HG03439 (cell line): ENCODE results near the gene MFN1.
A peak's percentile ranks its signal among the peaks of the same experiment; 100 is the strongest.
"Not testable (repeated sequence)": the region's sequence is repeated elsewhere in the genome, so short reads cannot be mapped to it uniquely, and the experiment has no call there.

Experiments
- ATAC-seq: cut with Tn5 transposase; IDR thresholded peaks from one replicate; pipeline ENCODE4 v1.9.1; 2021; ENCODE audit warnings: mild to moderate bottlenecking, moderate library complexity; ENCODE audit not compliant: unreplicated experiment

Gene MFN1

DNA sequence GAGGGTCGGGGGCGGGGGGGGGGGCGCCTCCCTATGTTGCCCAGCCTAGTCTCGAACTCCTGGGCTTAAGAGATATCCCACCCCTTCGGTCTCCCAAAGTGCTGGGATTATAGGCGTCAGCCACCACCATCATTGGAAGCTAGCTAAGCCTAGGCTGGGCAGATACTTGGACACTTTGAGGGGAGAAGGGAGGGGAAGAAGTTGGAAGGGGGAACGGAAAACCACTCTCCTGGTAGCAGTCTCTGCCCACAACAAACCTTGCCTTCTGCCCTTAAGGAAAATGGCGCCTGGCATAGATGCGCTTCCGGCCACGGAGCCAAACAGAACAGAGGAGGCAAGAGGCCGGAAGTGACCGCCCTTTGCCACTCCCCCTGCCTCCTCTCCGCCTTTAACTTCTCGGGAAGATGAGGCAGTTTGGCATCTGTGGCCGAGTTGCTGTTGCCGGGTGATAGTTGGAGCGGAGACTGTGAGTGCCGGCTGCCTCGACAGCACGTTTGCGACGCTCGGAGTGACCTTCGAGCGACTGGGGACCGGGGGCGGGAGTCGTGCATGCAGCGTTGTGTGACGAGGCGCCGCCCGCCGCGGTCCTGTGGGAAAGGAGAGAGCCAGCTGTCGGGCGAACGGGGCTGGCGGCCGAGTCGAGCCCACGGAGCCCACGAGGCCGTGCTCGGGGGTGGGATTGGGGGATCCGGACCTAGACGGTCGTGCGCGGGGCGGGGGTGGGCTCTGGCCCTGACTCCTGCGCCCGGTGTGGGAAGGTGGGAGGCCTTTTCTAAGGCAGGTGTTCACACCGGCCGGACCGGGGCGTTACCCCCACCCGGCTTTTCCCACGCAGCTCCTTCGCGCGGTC is at the start of gene MFN1:
Gene MFN1, plus strand, starts transcription at position 365 of the 850 bp plus-strand sequence. CDS start 1,143 bp downstream, outside the sequence.
- peak; percentile 94 for ATAC-seq

DNA sequence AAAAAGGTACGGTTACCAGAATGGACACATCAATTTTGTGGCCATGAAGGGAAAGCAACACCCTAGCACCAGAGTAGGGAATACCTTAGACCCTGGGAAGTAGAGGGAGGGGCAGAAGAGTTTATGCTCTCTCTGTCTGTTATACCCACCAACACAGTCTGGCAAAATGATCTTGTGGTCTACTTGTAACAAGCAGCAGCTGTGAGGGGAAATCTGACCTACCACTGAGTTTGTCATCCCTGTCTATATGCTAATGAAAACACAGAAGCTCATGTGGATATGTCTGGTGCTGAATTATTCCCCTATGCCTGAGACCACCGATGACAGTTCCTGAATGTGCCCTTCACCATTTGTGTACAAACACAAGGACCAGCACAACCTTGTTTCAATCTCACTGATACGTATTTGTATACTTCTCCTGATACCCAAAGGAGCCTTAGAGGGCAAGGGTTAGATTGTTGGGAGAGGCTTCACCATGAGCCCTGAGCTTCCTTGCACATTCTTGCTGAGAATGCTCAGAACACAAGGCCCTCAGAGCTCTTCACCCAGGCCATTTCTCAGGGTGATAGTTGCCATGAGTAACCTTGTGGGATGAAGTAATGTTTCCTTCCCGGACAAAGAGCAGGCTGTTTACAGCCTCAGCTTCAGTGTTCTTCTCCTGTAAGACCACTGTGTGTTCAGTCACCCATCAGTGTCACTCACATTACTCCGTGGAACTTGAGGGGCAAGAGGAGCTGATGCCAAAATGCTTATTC is 49.4 kb upstream of the MFN1 start:
- ATAC-seq, result no peak

DNA sequence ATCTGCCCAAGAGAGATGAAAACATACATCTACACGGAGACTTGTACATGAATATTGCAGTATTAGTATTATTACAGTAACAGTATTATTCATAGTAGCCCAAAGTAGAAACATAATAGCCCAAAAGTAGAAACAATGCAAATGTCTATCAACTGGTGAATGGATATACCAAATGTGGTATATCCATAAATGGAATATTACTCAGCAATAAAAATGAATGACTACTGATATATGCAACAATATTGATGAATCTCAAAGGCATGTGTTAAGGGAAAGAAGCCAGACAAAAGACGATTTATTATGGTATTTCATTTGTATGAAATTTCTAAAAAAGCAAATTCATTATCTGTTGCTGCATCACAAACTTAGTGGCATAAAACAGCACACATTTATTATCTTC is 48.2 kb upstream of the MFN1 start:
- no peak for ATAC-seq

DNA sequence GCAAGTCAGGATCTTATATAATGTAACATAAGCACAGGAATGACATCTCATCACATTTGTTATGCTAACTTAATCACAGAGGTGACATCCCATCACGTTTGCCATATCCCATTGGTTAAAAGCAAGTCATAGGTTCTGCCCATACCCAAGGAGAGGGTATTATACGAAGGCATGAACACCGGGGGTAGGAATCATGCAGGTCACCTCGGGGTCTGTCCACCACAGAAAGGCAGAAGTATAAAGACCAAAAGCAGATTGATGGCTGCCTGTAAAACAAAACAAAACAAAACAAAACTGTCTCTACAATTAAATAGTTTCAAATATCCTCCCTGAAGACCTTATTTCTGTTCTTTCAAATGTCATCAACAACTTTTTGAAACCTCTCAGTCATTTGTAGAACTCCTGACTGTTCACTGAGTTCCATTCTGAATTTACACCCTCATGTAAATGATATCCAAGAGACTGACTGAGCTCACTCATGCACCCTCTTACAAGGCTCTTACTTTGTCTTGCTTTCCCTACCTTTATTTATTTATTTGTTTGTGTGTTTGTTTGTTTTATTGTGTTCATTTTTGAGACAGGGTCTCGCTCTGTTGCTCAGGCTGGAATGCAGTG is 47.4 kb upstream of the MFN1 start:
- peak; percentile 64 for ATAC-seq

DNA sequence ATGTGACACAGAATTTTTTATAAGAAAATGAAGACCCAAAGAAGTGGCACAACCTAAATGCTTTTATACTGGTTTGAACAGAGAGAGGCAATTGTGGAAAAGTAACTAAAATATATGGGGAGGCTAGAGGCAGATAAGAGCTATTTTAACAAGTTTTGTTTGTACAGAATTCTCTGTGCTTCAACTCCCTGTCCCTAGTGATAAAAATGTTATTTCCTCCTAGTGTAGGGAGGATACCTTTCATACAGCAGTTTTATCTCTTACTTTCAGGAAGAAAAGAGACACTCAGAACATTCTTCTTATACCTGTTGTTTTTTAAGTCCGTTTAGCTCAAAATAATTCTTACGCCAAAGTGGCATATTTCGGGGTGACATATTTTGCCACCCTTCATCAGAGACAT is 45.9 kb upstream of the MFN1 start:
- no peak for ATAC-seq

DNA sequence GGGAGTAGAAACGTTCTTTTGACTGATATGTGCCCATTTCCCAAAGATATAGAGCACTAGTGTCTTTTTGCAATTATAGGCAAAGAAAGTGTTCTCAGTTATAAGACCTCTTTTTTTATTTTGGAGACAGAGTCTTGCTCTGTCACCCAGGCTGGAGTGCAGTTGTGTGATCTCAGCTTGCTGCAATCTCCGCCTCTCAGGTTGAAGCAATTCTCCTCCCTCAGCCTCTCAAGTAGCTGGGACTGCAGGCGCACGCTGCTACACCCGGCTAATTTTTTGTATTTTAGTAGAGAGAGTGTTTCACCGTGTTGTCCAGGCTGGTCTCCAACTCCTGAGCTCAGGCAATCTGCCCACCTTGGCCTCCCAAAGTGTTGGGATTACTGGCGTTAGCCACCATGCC is 45.4 kb upstream of the MFN1 start:
- ATAC-seq, result no peak

DNA sequence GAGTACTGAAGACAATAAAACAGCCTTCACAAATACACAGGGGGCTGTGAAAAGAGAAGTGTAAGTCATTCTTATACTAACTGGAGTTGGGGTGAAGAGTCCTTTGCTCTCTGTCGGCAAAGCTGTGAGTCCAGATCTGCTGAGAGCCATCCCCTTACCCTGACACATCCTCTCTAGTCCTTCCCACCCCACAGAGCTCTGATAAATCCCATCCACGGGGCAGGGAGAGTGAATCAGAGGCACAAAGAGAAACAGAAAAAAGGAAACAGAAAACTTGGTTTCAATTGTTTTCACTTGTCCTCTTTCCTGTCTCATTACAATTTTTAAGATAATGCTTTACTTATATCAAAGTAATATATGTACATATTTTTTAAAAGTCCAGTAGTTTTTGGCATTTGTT is 42.9 kb upstream of the MFN1 start:
- no peak for ATAC-seq

DNA sequence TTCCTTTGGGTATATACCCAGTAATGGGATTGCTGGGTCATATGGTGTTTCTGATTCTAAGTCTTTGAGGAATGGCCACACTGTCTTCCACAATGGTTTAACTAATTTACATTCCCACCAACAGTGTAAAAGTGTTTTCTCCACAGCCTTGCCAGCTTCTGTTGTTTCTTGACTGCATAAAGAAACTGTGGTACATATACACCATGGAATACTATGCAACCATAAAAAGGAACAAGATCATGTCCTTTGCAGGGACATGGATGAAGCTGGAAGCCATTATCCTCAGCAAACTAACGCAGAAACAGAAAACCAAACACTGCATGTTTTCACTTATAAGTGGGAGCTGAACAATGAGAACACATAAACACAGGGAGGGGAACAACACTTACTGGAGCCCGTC is 40.1 kb upstream of the MFN1 start:
- ATAC-seq, result not testable (repeated sequence)

DNA sequence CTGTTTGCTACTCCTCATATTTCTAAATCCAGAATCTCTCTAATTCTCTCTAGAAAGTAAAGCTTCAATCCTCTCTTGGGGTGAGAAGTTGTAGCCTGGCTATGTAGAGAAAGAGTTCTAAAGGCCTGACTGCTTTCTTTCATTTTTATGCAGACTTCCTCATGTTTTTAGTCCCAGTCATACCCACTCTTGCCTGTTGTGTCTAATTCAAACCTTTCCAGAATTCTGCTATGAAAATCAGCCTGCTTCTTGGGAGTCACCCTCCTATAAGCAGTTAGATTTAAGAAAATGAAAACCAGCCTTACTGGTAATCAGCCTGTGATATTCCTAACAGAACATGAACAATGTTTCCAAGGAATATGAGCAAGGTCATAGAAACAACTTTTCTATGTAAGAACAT is 39.5 kb upstream of the MFN1 start:
- ATAC-seq, result no peak

DNA sequence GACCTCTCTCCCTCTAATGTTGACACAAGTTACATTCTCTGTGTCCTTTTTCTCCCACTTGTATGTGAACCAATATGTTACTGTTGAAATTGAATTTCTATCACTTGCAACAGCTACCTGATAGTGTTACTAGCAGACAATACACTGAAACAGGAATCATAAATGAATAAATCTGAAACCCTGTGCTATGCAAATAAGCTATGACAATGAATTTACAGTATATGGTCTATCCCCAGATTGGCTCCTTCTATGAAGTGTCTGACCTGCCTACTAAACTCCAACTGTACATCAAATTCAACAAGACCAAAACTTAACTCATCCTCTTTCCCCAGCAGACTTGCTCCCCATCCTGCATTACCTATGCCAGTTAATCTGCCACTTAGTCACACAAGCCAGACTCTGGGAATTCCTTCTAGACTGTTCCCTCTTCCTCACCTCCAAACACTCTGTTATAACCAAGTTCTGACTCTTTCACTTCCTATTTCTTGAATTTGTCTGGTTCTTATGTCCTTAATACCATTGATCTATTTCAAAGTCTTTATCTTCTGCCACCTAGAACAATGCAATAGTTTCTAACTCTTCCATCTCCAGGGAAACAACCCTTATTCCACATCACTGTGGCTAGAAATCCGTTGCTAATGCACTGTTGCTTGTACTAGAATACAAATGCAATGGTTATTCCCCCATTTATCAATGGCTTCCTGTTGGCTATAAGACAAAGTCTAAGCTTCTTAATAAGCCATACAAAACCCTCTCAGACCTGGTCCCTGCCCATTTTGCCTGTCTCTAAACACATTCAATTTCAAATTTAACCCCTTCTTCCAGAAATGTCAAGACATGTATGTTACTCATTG is 38.1 kb upstream of the MFN1 start:
- ATAC-seq, result no peak

DNA sequence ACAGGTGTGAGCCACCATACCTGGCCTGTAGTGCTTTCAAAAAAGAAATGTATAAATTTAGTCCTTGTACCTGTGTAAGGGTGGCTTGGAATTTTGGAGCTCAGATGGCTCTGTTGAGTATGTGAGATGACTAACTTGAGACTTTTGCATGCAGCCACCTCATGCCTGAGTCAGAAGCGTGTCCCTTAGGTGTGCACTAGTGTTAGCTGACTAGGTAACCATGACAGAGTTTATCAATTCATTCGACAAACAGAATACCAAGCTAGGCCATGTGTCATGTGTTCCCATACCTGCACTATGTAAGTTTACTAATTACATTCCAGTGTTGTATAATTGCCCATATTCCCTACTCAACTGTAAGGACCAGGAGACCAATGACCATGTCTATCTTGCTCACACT is 28.6 kb upstream of the MFN1 start:
- no peak for ATAC-seq

DNA sequence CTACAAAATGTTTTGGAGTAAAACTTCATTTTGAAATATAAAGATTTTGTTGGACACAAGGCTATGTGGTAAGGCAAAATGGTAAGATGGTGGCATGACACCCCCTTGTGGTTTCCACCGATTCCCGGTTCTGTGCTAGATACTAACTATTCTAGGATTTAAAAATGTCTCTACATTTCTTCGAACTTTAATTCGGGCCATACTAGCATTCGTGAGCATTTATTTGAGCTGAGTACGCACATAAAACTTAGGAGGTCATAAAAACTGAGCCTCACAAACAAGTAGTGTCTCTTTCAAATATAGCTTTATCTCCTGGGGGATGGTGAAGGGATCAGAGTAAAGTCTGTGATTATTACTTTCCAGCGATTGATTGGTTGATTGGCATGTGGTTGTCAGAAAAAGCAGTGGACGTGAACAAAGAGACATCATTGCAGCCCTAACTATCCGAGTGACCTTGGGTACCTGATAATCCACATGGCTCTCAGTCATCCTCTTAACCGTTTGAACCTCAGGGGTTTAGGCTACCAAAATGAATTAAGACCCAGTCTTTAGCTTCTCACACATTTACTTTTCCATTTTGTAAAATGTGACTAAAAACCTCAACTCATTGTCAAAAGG is 25.7 kb upstream of the MFN1 start:
- no peak for ATAC-seq

DNA sequence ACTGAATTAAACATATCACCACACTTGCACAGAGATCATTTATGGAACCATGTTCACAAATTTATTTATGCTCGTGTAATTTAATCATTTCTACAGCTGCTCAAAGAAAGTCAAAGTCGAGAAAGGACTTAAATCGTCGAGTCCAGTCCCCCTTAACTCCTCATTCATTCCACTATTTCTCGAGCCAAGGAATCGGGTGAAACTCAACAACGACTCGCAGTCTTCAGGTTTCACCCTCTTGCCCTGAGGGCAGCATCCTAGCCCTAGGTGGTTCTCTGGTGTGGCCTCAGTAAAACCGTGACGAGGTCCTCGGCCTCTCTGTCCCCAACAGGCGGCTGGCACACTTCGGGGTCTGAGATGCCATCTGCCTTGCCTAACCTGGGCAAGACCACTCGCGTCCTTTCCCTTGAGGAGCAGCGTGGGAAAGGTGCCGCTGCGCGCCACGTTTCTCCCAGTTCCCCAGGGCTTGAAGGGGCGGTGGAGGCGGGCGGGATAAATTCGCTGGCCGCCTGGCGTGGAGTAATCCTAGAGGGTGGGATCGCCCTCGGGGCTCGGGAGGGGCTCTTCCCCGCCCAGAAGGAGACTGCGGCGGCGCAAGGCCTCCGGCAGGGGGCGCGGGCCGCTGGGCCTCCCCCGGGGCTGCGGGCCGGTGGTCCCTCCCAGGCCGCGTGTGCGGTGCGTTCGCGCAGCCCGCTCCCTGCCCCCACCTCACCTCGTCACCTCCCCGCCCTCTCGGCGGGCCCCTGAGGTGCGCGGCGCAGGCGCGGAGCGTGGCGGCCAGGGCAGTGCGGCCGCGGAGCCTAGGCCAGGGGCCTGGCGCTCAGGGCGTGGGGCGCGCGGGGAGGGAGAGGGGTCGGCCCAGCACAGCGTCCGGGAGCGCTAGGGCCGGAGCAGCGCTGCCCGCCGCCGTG is 25.0 kb upstream of the MFN1 start, which contains the start of gene ZNF639:
Gene ZNF639, plus strand, starts transcription at position 746 of the 911 bp plus-strand sequence. CDS start 5,263 bp downstream, outside the sequence.
- peak; percentile 79 for ATAC-seq

DNA sequence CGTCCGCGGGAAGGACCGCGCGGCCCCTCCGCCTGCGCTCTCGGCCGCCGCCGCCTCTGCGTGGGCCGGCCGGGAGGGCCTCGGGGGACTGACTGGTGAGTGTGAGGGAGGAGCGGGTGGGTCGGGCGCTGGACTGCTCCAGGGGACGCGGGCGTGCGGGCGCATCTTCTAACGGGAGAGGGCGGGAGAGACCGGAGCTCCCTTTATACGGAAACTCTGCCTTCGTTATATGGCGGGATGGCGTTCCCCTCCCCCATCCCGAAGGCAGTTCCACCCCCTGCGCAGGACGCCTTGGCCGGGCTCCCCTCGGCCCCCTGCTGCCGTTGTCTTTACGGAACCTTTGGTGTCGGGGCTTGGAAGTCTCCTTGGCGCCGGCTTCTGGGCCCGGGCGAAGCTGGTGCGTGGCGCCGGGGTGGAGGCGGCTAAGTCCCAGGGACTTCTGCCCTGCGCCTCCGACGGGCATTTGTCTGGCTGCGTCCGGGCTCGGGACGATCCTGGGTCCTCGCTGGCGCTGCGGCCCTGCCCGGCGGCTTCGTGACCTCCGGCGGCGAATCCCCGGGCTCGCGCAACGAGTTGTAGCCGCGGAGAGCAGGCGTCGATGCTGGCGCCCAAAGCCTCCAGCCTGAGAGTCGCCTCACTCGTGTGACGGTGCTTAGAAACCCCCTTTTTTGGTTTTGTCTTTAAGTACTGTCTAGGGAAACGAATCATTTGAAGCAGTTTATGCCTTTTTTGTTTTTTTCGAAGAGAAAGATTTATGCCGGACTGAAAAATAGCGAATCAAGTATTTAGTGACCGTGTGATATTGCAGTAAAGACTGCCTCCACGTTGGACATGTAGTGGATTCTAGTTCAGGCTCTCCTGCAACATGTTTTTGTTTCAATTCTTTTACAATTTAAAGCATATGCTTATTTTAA is 24.1 kb upstream of the MFN1 start:
- peak; percentile 43 for ATAC-seq

DNA sequence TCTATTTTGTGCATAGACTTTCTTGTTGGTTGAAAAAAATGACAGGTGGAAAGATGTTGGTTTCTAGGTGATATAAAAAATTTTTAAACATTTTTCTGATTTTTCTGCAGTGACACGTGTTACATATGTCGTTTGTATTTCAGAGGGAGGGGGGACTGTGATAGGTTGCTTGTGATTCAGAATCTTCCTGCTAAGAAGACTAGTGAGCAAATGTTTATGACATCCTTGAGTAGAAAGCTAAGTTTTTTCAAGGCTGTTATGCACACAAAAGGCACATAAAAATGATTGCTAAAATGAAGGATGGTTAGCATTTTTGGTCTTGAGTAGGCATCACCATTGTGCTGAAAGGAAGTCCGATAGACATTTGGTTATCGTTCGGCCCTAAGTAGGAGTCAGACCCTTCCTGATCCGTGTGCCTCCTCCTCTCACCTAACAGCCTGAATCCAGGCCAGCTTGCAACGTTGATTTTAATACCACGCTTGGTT is 23.2 kb upstream of the MFN1 start:
- no peak for ATAC-seq

DNA sequence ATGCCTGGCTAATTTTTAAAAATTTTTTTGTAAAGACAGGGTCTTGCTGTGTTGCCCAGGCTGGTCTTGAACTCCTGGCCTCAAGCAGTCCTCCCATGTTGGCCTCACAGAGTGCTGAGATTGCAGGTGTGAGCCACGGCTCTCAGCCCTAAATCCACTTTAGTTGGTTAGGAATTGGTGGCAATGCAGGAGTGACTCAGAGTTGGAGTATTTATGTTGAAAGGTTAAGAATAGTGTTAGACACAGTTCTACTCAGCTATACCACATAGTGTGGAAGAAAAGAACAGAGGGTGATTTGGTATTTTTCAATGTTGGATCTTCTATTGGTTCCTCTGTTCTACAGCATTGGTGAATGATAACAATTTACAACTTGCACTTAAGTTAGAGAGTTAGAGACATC is 17.1 kb upstream of the MFN1 start:
- no peak for ATAC-seq

DNA sequence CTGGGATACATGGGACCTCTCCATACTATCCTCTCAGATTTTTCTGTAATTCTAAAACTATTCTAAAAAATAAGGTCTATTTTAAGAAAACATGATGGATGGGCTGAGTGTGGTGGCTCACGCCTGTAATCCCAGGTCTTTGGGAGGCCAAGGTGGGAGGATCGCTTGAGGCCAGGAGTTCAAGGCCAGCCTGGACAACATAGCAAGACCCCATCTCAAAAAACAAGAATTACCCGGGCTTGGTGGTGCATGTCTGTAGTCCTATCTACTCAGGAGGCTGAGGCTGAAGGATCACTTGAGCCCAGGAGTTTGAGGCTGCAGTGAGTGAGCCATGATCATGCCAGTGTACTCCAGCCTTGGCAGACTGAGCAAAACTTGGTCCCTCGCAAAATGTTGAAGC is 15.3 kb upstream of the MFN1 start:
- ATAC-seq, result no peak

DNA sequence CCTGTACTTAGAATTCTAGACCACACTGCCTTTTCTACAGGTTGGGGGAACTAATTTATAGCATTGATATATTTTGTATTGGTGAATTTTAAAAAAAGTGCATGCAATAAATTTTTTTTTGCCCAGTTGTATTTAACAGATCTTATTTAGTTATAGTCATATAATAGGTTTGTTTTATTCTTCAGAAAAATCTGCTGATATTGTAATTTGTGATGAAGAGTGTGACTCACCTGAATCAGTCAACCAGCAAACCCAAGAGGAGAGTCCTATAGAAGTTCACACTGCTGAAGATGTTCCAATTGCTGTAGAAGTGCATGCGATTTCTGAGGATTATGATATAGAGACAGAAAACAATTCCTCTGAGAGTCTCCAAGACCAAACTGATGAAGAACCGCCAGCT is 14.4 kb upstream of the MFN1 start:
- ATAC-seq, result no peak
